Large intestine (tissue), 3 donors: ENCODE data around the gene IPP. TPM values are rescaled to one million over a fixed set of nuclear protein-coding genes. Genes with fewer than 3 reads are reported as not detected.
A peak's percentile ranks its signal among the peaks of the same experiment; 100 is the strongest.

Source experiments
- DNase-seq, 2 donors: peaks; one replicate each; pipeline versions ENCODE4 v3.0.0 to v3.0.0-alpha.2; 2013
- H3K27ac ChIP-seq: one replicate; pipeline ENCODE4 v1.5.1; 2013; ENCODE audit warnings: low read length
- H3K27me3 ChIP-seq: 2 replicates; pipeline ENCODE4 v1.6.1; 2013; ENCODE audit warnings: low read length; ENCODE audit not compliant: control insufficient read depth, insufficient read depth
- H3K36me3 ChIP-seq: 2 replicates; pipeline ENCODE4 v1.6.1; 2013; ENCODE audit warnings: low read length; ENCODE audit not compliant: control insufficient read depth, insufficient read depth
- H3K4me1 ChIP-seq: one replicate; pipeline ENCODE4 v1.6.1; 2013; ENCODE audit warnings: low read length; ENCODE audit not compliant: control insufficient read depth, insufficient read depth
- H3K4me3 ChIP-seq: one replicate; pipeline ENCODE4 v1.5.1; 2013; ENCODE audit warnings: low read length
- H3K9me3 ChIP-seq: one replicate; pipeline ENCODE4 v1.6.1; 2013; ENCODE audit warnings: mild to moderate bottlenecking, low read depth, low read length, moderate library complexity; ENCODE audit not compliant: control insufficient read depth
- WGBS: methylation state at CpG from one replicate; pipeline ENCODE4 v1.1.5; 2013; ENCODE audit warnings: low lambda C conversion rate; ENCODE audit not compliant: insufficient coverage; 5-methylcytosine and 5-hydroxymethylcytosine counted together
- polyA plus RNA-seq: library from polyadenylated mRNA; unstranded; fragments of 120-200 nt; gene quantifications from one replicate; pipeline ENCODE4 v1.2.1, GENCODE V29; 2013

IPP gene
- polyA plus RNA-seq, 1 donor, result 16.8 TPM

DNA sequence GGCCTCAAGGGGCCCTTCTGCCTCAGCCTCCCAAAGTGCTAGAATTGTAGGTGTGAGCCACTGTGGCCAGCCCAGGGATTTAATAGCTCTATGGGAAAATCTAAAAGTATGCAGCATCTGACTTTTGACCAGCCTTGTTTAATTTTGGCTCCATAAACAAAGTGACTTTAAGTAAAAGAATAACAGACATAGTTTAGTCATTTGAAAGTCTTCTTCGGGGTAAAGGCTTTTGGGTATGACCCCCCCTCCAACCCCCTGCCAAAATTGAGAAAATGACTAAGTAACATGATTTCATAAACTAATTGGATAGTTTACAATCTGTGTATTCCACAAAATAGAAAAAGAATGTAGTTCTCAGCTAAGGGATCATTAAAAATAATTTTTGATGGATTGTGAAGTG is 81.1 kb downstream of the IPP start:
- DNase-seq, result no peak
- H3K27ac ChIP-seq, result no peak overlapping the region
- no peaks in the 10 kb centered on the region for H3K36me3 ChIP-seq
- H3K4me3 ChIP-seq, result no peak overlapping the region
- no peaks in the 10 kb centered on the region for H3K4me1 ChIP-seq
- WGBS, result no CpG with 5 or more reads among the region's 1 CpG
- no peaks in the 10 kb centered on the region for H3K9me3 ChIP-seq
- H3K27me3 ChIP-seq, result no peaks in the 10 kb centered on the region

DNA sequence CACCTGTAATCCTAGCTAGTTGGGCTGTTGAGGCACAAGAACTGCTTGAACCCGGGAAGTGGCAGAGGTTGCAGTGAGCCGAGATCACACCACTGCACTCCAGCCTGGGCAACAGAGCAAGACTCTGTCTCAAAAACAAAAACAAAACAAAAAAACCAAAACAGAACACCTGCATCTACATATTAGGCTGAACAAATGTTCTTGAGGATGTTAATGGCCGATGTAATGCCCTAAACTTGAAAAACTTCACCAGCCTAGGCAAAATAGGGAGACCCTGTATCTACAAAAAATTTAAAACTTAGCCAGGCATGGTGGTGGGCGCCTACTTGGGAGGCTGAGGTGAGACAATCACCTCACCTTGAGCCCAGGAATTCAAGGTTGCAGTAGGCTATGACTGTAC is 81.9 kb downstream of the IPP start:
- Histone ChIP-seq H3K9me3 (no peaks in the 10 kb centered on the region), H3K4me3 (no peak overlapping the region), H3K36me3 (no peaks in the 10 kb centered on the region), H3K27ac (no peak overlapping the region), H3K27me3 (no peaks in the 10 kb centered on the region), H3K4me1 (no peaks in the 10 kb centered on the region)
- no CpG with 5 or more reads among the region's 4 CpGs for WGBS
- DNase-seq, result no peak

DNA sequence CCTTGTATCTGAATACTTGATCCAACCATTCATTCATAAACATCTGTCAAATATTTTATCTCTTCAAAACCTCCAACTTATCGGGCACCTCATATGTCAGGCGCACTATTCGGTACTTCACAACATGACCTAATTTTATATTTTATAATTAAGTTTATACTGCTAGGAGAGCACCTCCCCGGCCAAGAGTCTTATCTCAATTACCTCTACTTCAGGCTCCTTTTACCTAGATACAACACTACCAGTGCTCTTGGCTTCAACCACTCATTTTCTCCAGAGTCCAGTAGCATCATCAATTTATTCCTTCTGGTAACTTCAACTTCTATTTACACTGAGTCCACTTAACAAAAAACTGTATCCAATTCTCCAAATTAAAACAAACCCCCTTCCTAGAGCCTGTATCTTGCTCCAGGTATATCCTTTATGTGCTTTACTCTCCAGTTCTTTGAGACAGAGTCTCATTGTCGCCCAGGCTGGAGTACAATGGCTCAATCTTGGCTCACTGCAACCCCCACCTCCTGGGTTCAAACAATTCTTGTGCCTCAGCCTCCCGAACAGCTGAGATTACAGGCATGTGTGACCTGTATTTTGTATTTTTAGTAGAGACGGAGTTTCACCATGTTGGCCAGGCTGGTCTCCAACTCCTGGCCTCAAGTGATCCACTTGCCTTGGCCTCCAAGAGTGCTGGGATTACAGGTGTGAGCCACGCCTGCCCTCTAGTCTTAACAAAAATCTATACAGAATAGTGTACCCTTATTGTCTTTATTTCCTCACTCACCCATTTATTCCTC is 82.9 kb downstream of the IPP start:
- Histone ChIP-seq H3K36me3 (no peaks in the 10 kb centered on the region), H3K9me3 (no peaks in the 10 kb centered on the region), H3K4me1 (no peaks in the 10 kb centered on the region), H3K27me3 (no peaks in the 10 kb centered on the region), H3K4me3 (no peak overlapping the region), H3K27ac (no peak overlapping the region)
- 83% methylated on average over 1 of the region's 8 CpGs for WGBS
- no peak for DNase-seq

DNA sequence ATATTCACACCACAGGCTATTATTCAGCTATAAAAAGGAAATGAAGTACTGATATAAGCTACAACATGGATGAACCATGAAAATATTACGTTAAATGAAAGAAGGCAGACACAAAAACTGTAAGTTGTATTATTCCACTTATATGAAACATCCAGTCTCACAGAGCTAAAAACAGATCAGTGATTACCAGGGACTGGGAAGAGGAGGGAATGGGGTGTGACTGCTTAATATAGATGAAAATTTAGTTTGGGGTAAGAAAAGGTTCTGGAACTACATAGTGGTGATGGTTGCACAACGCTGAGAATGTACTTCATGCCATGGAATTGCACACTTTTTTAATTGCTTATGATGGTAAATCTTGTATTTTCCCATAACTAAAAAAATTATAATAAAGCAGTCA is 83.6 kb downstream of the IPP start:
- no peak for DNase-seq
- WGBS, result 100% methylated on average over 1 of the region's 2 CpGs
- no peaks in the 10 kb centered on the region for H3K4me1 ChIP-seq

DNA sequence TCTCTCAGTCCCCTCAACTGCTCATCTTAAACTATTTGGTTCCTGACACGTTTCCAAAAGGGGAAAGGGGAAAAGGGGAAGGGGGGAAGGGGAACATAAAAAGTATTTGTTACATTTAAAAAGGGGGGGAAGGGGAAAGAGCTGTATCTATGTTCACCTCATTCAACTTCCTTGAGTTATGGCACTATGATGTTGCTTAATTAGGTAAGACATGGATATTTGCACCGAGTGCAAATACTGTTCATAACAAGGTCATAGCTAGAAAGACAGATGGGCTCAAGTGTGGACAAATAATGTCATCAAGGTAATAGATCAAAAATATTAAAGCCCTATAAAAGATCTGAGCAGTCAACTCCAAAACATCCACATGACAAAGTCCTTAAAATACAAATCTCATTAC is 90.1 kb downstream of the IPP start:
- H3K4me1 ChIP-seq, result peaks cover 19% of the 10 kb centered on the region
- H3K27ac ChIP-seq, result no peak overlapping the region
- no peaks in the 10 kb centered on the region for H3K9me3 ChIP-seq
- no peak for DNase-seq
- no peak overlapping the region for H3K4me3 ChIP-seq
- WGBS, result 80% methylated on average over 1 of the region's 2 CpGs
- no peaks in the 10 kb centered on the region for H3K27me3 ChIP-seq
- peaks cover 46% of the 10 kb centered on the region for H3K36me3 ChIP-seq

More for the DNA sequence above, 83.6 kb downstream of the IPP start:
- Histone ChIP-seq H3K27ac (no peak overlapping the region), H3K36me3 (no peaks in the 10 kb centered on the region), H3K4me3 (no peak overlapping the region), H3K9me3 (no peaks in the 10 kb centered on the region), H3K27me3 (no peaks in the 10 kb centered on the region)

DNA sequence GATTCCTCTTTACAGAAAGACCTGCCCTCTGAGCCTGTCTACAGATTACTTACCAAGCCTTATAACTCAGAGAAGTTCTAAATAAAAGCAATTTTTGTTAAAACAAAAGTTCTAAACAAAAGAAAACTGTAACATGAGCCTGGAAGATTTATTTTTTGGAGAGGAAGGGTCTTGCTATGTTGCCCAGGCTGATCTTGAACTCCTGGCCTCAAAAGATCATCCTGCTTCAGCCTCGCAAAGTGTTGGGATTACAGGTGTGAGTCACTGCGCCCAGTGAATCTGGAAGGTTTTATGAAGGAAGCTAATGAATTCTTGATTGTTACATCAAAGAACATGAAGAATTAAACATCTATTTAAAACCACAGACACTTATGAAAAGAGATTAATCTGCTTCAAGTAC is 91.2 kb downstream of the IPP start:
- Histone ChIP-seq H3K9me3 (no peaks in the 10 kb centered on the region), H3K27me3 (no peaks in the 10 kb centered on the region), H3K27ac (no peak overlapping the region), H3K4me1 (peaks cover 19% of the 10 kb centered on the region), H3K4me3 (no peak overlapping the region), H3K36me3 (peaks cover 56% of the 10 kb centered on the region)
- DNase-seq, result no peak
- WGBS, result no CpG with 5 or more reads among the region's 2 CpGs

DNA sequence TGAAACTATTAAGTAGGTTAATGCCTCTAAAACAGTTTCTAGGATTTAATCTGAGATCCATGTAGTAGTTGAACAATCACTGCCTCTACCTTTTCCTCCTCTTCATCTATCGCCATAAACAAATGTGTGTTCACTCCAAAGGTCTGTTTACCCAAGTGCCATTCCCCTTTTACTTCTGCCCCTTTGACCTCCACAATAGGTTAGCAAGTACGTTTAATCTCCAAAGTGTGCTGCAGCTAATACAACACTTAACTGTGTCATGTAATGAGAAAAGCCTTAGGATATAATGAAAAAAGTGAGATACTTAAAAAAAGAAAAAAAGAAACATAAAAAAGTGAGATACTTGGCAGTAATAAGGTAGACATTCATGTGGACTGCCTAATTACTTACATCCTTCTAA is 92.3 kb downstream of the IPP start:
- Histone ChIP-seq H3K9me3 (no peaks in the 10 kb centered on the region), H3K27ac (peak overlapping the region; percentile 40), H3K27me3 (no peaks in the 10 kb centered on the region), H3K36me3 (peaks cover 62% of the 10 kb centered on the region), H3K4me1 (peaks cover 19% of the 10 kb centered on the region), H3K4me3 (no peak overlapping the region)
- 10% methylated on average over 1 of the region's 2 CpGs for WGBS
- DNase-seq, result peak; percentile 49 to 84

DNA sequence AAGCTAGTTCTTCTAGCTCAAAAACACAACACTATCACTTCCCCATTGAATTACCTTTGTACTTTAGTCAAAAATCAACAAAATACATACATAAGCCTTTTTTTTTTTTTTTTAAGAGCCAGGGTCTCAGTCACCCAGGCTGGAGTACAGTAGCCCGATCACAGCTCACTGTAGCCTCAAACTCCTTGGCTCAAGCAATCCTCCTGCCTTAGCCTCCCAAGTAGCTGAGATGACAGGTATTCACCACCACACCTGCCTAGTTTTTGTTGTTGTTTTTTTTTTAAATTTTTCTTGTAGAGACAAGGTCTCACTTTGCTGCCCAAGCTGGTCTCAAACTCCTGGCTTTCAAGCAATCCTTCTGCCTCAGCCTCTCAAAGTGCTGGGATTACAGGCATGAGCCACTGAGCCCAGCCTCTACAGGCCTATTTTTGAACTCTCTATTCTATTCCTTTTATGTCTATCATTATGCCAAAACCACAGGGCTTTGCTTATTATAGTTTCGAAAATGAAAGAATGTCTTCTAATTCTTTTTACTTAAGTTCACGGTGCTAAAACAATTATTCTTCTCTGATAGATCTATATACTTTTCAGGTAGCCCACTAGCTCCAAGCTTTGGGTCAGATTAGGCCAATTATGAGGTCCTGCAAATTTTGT is 93.8 kb downstream of the IPP start:
- Histone ChIP-seq H3K9me3 (no peaks in the 10 kb centered on the region), H3K4me3 (no peak overlapping the region), H3K27me3 (no peaks in the 10 kb centered on the region), H3K4me1 (peaks cover 19% of the 10 kb centered on the region), H3K36me3 (peaks cover 68% of the 10 kb centered on the region), H3K27ac (no peak overlapping the region)
- WGBS, result 93% methylated on average over 2 of the region's 3 CpGs
- no peak for DNase-seq

DNA sequence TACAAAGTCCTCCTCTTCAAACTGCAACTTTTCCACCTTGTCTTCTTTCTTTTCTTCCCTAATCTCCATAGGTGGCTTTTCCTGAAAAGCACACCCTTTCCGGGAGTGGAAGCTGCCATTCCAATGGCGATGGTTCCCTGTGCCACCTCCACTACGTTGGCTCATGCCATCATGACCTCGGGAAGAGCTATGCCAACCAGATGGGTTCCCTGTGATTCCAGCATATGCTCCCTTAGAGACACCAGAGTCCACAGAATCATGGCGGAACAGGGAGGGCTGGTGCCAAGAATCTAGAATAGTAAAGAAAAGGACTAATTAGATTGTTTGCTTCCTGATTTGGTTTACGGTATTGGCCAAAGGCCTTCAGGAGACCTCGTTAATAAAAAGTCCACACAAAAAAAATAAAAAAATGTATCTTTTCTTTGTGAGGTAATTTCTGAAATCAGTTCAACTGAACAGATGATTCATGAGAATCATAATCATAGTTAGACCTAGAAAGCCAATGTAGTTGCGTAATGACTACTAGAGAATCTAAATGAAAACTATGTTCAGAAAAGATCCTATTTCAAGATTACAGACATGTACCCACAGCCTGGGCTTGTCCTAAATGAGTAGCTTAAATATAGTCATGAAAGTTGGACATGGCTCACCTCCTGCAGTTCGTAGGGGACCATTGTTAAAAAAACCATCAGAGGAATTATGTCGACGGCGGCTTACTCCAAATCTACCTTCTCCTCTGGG is 95.7 kb downstream of the IPP start:
- Histone ChIP-seq H3K27ac (no peak overlapping the region), H3K36me3 (peaks cover 75% of the 10 kb centered on the region), H3K4me1 (peaks cover 19% of the 10 kb centered on the region), H3K9me3 (no peaks in the 10 kb centered on the region), H3K27me3 (no peaks in the 10 kb centered on the region), H3K4me3 (no peak overlapping the region)
- DNase-seq, result no peak
- WGBS, result 89% methylated on average over 4 of the region's 12 CpGs
